Tibial artery (tissue), 4 donors: Measurements from ENCODE around the gene ADARB1.
A peak's percentile ranks its signal among the peaks of the same experiment; 100 is the strongest.

Source experiments
- DNase-seq, 2 donors: peaks; one replicate each; pipeline ENCODE4 v3.0.0-alpha.2; 2019
- H3K27ac ChIP-seq, 2 donors: fragments of 200-600 bp; sonication (generic) in 1 of 2; 1 replicate in 1 of 2; 2 replicates in 1 of 2; pipeline ENCODE4 v1.5.1; 2018 to 2019; ENCODE audit warnings: mild to moderate bottlenecking in 1 of 2
- H3K27me3 ChIP-seq, 2 donors: fragments of 200-600 bp; sonication (generic) in 1 of 2; one replicate each; pipeline versions ENCODE4 v1.5.1 to v1.6.0; 2016 to 2019
- H3K36me3 ChIP-seq, 3 donors: fragments of 200-600 bp; sonication (generic) in 2 of 3; one replicate each; pipeline ENCODE4 v1.5.1; 2016 to 2019; ENCODE audit warnings: mild to moderate bottlenecking in 2 of 3
- H3K4me1 ChIP-seq, 4 donors: fragments of 200-600 bp; sonication (generic) in 2 of 4; 1 replicate in 3 of 4; 2 replicates in 1 of 4; pipeline ENCODE4 v1.5.1; 2016 to 2019
- H3K4me3 ChIP-seq, 2 donors: fragments of 200-600 bp; sonication (generic) in 1 of 2; 1 replicate in 1 of 2; 2 replicates in 1 of 2; pipeline ENCODE4 v1.5.1; 2018 to 2019; ENCODE audit warnings: mild to moderate bottlenecking in 2 of 2
- H3K9me3 ChIP-seq, 3 donors: fragments of 200-600 bp; sonication (generic) in 1 of 3; one replicate each; pipeline ENCODE4 v1.5.1; 2016 to 2019
- CTCF ChIP-seq, 2 experiments: fragments of 200-600 bp in 1 of 2; fragments of 450-650 bp in 1 of 2; IDR thresholded peaks; one replicate each; pipeline ENCODE4 v1.5.1; 2017 to 2019; ENCODE audit warnings: antibody characterized with exemption in 2 of 2, mild to moderate bottlenecking in 1 of 2, moderate library complexity in 1 of 2
- intact Hi-C: fragments of 100-400 bp; cut with DNase I; formaldehyde crosslinking; loops from one replicate; pipeline ENCODE4 v1.15.0; 2023; ENCODE audit warnings: low total_unique reads

ADARB1 gene

DNA sequence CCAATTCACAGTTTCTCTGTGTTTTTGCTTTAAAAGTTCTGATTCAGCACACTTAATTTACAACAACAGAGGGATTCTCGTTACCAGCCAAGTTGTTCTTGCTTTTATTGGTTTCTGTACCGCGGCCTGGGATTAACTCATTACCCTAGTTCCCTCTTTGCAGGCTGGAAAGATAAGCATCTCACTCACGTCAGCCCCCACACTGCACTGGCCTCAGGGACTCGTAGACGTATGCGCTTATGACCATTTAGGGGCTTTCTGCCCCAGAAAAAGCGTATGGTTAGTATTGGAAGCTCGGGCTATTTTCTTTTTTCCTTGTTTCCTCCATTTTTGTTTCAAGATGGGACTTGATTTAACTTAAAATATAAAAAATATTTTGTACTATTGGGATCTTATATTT is 137.3 kb downstream of the ADARB1 start:
- Histone ChIP-seq H3K9me3 (no peaks in the 10 kb centered on the region), H3K27ac (peak overlapping the region; percentile 29 to 30), H3K36me3 (peaks cover 41 to 57% (median 51%) of the 10 kb centered on the region in 3 donors), H3K4me3 (no peak overlapping the region), H3K27me3 (no peaks in the 10 kb centered on the region), H3K4me1 (peaks cover 0 to 32% (median 9%) of the 10 kb centered on the region in 4 donors)
- no peak for DNase-seq
- intact Hi-C loops = no loop called here
- no peak for TF ChIP-seq CTCF (IDR thresholded peaks at IDR 0.05)

DNA sequence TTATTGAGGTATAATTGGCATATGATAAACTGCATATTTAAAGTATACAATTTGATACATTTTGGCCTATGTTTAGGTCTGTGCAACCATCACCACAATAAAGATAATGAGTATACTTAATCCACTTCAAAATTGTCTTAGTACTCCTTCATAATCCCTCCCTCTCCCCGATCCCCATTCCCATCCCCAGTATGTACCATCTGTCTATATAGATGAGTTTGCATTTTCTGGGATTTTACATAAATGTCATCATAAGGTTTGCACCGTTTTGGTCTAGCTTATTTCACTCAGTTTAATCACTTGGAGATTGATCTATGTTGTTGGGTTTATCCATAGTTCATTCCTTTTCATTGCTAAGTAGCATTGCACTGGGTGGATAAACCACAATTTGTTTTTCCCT is 139.0 kb downstream of the ADARB1 start:
- intact Hi-C loops = no loop called here
- Histone ChIP-seq H3K27ac (no peak overlapping the region), H3K9me3 (no peaks in the 10 kb centered on the region), H3K36me3 (peaks cover 34 to 43% (median 39%) of the 10 kb centered on the region in 3 donors), H3K27me3 (no peaks in the 10 kb centered on the region), H3K4me3 (no peak overlapping the region), H3K4me1 (peaks cover 0 to 35% (median 9%) of the 10 kb centered on the region in 4 donors)
- no peak for TF ChIP-seq CTCF (IDR thresholded peaks at IDR 0.05)
- DNase-seq = no peak

- Histone ChIP-seq H3K36me3 (peaks cover 39 to 51% (median 40%) of the 10 kb centered on the region in 3 donors), H3K9me3 (no peaks in the 10 kb centered on the region), H3K27ac (no peak overlapping the region), H3K4me1 (peaks cover 0 to 37% (median 8%) of the 10 kb centered on the region in 4 donors), H3K4me3 (no peak overlapping the region), H3K27me3 (no peaks in the 10 kb centered on the region)
- DNase-seq = no peak
- no peak for TF ChIP-seq CTCF (IDR thresholded peaks at IDR 0.05)
- intact Hi-C loops = no loop called here
These were observed 140.8 kb downstream of the ADARB1 start for GRCh38 chr21:45215213-45215612.

DNA sequence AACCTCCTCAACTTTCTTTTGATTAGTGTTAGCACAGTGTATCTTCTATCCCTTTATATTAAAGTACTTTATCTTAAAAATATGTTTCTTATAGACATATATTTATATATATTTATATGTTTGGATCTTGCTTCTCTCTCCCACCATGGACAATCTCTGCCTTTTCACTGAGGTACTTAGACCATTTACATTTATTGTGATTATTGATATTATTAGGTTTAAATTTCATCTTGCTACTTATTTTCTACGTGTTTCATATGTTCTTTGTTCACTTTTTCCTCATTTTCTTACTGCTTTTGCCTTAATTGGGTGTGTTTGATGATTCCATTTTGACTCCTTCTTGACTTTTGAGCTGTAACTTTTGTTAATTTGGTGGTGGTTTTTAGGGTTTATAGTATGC is 142.6 kb downstream of the ADARB1 start:
- H3K9me3 ChIP-seq = no peaks in the 10 kb centered on the region
- H3K27me3 ChIP-seq = no peaks in the 10 kb centered on the region
- intact Hi-C loops = no loop called here
- no peak for DNase-seq
- no peak overlapping the region for H3K4me3 ChIP-seq
- H3K36me3 ChIP-seq = peaks cover 39 to 52% (median 43%) of the 10 kb centered on the region in 3 donors
- peaks cover 0 to 34% (median 11%) of the 10 kb centered on the region in 4 donors for H3K4me1 ChIP-seq
- no peak for TF ChIP-seq CTCF (IDR thresholded peaks at IDR 0.05)
- no peak overlapping the region for H3K27ac ChIP-seq

DNA sequence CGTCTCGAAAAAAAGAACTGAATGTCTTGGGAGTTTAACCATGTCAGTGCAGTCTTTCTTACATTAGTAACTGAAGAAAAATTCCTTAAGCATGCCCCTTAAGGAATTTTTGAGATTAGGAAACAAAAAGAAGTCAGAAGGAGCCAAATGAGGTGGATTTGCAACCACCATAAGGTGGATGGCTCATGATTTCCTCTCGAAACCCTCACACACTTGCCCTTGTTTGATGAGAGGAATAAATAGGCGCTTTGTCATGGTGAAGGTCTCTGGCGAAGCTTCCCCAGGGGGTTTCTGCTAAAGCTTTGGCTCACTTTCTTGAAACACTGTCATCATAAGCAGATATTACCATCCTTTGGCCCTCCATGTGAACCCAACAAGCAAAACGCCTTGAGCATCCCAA is 145.1 kb downstream of the ADARB1 start:
- DNase-seq = no peak
- Histone ChIP-seq H3K27me3 (no peaks in the 10 kb centered on the region), H3K9me3 (no peaks in the 10 kb centered on the region), H3K4me3 (no peak overlapping the region), H3K27ac (peak overlapping the region; percentile 32 to 36), H3K36me3 (peaks cover 52 to 61% (median 55%) of the 10 kb centered on the region in 3 donors), H3K4me1 (peaks cover 0 to 34% (median 11%) of the 10 kb centered on the region in 4 donors)
- TF ChIP-seq CTCF (IDR thresholded peaks at IDR 0.05) = no peak
- intact Hi-C loops = no loop called here

DNA sequence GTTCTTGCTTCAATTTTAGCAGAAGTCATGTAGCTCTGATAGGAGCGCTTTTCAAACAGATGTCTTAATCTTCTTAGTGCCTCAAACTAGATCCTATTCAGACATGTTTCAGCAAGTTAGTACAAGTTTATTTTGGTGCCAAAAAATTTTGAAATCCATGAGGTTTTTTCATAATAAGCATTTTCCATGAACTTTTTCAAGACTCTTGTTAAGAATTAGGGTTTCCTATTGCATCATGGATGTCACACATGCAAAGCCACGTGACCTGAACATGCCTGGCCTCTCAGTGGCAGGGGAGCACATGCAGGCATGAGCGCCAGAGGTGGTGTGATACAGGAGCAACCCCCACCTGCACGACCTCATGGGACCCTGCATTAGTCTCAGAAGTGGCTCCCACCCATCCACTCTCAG is 145.7 kb downstream of the ADARB1 start:
- Histone ChIP-seq H3K4me1 (peaks cover 0 to 34% (median 11%) of the 10 kb centered on the region in 4 donors), H3K27me3 (no peaks in the 10 kb centered on the region), H3K27ac (peak overlapping the region; percentile 32 to 36), H3K36me3 (peaks cover 52 to 58% (median 57%) of the 10 kb centered on the region in 3 donors), H3K4me3 (no peak overlapping the region), H3K9me3 (no peaks in the 10 kb centered on the region)
- intact Hi-C loops = loop anchor here (10.0 kb wide), 1 partner anchor 55 kb away; no protein-coding TSS in a partner anchor
- DNase-seq = peak in 1 of 2 donors; percentile 63
- TF ChIP-seq CTCF (IDR thresholded peaks at IDR 0.05) = no peak
